GM23338 (cell line): Measurements from ENCODE around the gene FOXB2.

ENCODE experiments used
- CREB1 ChIP-seq: fragments of 250-450 bp; sonication (Bioruptor Pico); IDR thresholded peaks from 2 replicates; pipeline ENCODE4 v1.5.0; 2020; ENCODE audit warnings: low read depth, mild to moderate bottlenecking, moderate library complexity
- ETS1 ChIP-seq: IDR thresholded peaks from 2 replicates; pipeline ENCODE4 v1.6.1; 2016; ENCODE audit warnings: antibody characterized with exemption
- EZH2 ChIP-seq: fragments of 200-600 bp; sonication (generic); IDR thresholded peaks from one replicate; pipeline ENCODE4 v1.8.0; 2017; ENCODE audit warnings: antibody characterized with exemption, mild to moderate bottlenecking, low read depth; ENCODE audit not compliant: unreplicated experiment
- EZH2phosphoT487 ChIP-seq: fragments of 200-600 bp; sonication (generic); IDR thresholded peaks from one replicate; pipeline ENCODE4 v1.8.1; 2018; ENCODE audit warnings: antibody characterized with exemption; ENCODE audit not compliant: unreplicated experiment
- JUNB ChIP-seq: IDR thresholded peaks from one replicate; pipeline ENCODE4 v1.6.1; 2016; ENCODE audit warnings: antibody characterized with exemption; ENCODE audit not compliant: unreplicated experiment
- NANOG ChIP-seq: IDR thresholded peaks from 2 replicates; pipeline ENCODE4 v1.6.1; 2016; ENCODE audit warnings: antibody characterized with exemption, borderline replicate concordance
- POLR2AphosphoS5 ChIP-seq: IDR thresholded peaks from 2 replicates; pipeline ENCODE4 v1.6.1; 2016; ENCODE audit warnings: antibody characterized with exemption, low read depth
- STAT1 ChIP-seq: IDR thresholded peaks from one replicate; pipeline ENCODE4 v1.6.1; 2016; ENCODE audit warnings: antibody characterized with exemption; ENCODE audit not compliant: unreplicated experiment
- ZNF331 ChIP-seq: fragments of 250-450 bp; sonication (Bioruptor Pico); IDR thresholded peaks from 2 replicates; pipeline ENCODE4 v1.5.0; 2020; ENCODE audit warnings: low read depth, mild to moderate bottlenecking, moderate library complexity
- TF ChIP-seq, protein P1 (sequence below), 2 experiments: fragments of 200-600 bp in 1 of 2; sonication (generic) in 1 of 2; conservative IDR thresholded peaks; 2 replicates each; pipeline versions ENCODE4 v1.5.1 to v1.6.1; 2016 to 2017; ENCODE audit warnings: antibody characterized with exemption in 2 of 2, low read depth in 2 of 2, mild to moderate bottlenecking in 2 of 2, moderate library complexity in 1 of 2
- TF ChIP-seq, protein P2 (sequence below): IDR thresholded peaks from one replicate; pipeline ENCODE4 v1.6.1; 2018; ENCODE audit warnings: antibody characterized with exemption; ENCODE audit not compliant: unreplicated experiment
- TF ChIP-seq, protein P3 (sequence below): fragments of 250-450 bp; sonication (Bioruptor Pico); IDR thresholded peaks from 2 replicates; pipeline ENCODE4 v1.5.0; 2020; ENCODE audit warnings: mild to moderate bottlenecking, moderate library complexity

GRCh38 chr9:77063645-77064285 is 44.3 kb downstream of the FOXB2 start:
- TF ChIP-seq, protein P1, sequence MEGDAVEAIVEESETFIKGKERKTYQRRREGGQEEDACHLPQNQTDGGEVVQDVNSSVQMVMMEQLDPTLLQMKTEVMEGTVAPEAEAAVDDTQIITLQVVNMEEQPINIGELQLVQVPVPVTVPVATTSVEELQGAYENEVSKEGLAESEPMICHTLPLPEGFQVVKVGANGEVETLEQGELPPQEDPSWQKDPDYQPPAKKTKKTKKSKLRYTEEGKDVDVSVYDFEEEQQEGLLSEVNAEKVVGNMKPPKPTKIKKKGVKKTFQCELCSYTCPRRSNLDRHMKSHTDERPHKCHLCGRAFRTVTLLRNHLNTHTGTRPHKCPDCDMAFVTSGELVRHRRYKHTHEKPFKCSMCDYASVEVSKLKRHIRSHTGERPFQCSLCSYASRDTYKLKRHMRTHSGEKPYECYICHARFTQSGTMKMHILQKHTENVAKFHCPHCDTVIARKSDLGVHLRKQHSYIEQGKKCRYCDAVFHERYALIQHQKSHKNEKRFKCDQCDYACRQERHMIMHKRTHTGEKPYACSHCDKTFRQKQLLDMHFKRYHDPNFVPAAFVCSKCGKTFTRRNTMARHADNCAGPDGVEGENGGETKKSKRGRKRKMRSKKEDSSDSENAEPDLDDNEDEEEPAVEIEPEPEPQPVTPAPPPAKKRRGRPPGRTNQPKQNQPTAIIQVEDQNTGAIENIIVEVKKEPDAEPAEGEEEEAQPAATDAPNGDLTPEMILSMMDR (conservative IDR thresholded peaks at IDR 0.05; ENCODE audit: low read depth in 2 of 2): no peak
- TF ChIP-seq EZH2phosphoT487: no peak
- TF ChIP-seq EZH2: no peak
- TF ChIP-seq POLR2AphosphoS5: no peak
- TF ChIP-seq ETS1: no peak
- TF ChIP-seq JUNB: no peak
- no peak for TF ChIP-seq STAT1
- TF ChIP-seq CREB1 (CRISPR knock-in tag): no peak
- no peak for TF ChIP-seq NANOG
- TF ChIP-seq, protein P2, sequence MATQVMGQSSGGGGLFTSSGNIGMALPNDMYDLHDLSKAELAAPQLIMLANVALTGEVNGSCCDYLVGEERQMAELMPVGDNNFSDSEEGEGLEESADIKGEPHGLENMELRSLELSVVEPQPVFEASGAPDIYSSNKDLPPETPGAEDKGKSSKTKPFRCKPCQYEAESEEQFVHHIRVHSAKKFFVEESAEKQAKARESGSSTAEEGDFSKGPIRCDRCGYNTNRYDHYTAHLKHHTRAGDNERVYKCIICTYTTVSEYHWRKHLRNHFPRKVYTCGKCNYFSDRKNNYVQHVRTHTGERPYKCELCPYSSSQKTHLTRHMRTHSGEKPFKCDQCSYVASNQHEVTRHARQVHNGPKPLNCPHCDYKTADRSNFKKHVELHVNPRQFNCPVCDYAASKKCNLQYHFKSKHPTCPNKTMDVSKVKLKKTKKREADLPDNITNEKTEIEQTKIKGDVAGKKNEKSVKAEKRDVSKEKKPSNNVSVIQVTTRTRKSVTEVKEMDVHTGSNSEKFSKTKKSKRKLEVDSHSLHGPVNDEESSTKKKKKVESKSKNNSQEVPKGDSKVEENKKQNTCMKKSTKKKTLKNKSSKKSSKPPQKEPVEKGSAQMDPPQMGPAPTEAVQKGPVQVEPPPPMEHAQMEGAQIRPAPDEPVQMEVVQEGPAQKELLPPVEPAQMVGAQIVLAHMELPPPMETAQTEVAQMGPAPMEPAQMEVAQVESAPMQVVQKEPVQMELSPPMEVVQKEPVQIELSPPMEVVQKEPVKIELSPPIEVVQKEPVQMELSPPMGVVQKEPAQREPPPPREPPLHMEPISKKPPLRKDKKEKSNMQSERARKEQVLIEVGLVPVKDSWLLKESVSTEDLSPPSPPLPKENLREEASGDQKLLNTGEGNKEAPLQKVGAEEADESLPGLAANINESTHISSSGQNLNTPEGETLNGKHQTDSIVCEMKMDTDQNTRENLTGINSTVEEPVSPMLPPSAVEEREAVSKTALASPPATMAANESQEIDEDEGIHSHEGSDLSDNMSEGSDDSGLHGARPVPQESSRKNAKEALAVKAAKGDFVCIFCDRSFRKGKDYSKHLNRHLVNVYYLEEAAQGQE: no peak
- TF ChIP-seq, protein P3, sequence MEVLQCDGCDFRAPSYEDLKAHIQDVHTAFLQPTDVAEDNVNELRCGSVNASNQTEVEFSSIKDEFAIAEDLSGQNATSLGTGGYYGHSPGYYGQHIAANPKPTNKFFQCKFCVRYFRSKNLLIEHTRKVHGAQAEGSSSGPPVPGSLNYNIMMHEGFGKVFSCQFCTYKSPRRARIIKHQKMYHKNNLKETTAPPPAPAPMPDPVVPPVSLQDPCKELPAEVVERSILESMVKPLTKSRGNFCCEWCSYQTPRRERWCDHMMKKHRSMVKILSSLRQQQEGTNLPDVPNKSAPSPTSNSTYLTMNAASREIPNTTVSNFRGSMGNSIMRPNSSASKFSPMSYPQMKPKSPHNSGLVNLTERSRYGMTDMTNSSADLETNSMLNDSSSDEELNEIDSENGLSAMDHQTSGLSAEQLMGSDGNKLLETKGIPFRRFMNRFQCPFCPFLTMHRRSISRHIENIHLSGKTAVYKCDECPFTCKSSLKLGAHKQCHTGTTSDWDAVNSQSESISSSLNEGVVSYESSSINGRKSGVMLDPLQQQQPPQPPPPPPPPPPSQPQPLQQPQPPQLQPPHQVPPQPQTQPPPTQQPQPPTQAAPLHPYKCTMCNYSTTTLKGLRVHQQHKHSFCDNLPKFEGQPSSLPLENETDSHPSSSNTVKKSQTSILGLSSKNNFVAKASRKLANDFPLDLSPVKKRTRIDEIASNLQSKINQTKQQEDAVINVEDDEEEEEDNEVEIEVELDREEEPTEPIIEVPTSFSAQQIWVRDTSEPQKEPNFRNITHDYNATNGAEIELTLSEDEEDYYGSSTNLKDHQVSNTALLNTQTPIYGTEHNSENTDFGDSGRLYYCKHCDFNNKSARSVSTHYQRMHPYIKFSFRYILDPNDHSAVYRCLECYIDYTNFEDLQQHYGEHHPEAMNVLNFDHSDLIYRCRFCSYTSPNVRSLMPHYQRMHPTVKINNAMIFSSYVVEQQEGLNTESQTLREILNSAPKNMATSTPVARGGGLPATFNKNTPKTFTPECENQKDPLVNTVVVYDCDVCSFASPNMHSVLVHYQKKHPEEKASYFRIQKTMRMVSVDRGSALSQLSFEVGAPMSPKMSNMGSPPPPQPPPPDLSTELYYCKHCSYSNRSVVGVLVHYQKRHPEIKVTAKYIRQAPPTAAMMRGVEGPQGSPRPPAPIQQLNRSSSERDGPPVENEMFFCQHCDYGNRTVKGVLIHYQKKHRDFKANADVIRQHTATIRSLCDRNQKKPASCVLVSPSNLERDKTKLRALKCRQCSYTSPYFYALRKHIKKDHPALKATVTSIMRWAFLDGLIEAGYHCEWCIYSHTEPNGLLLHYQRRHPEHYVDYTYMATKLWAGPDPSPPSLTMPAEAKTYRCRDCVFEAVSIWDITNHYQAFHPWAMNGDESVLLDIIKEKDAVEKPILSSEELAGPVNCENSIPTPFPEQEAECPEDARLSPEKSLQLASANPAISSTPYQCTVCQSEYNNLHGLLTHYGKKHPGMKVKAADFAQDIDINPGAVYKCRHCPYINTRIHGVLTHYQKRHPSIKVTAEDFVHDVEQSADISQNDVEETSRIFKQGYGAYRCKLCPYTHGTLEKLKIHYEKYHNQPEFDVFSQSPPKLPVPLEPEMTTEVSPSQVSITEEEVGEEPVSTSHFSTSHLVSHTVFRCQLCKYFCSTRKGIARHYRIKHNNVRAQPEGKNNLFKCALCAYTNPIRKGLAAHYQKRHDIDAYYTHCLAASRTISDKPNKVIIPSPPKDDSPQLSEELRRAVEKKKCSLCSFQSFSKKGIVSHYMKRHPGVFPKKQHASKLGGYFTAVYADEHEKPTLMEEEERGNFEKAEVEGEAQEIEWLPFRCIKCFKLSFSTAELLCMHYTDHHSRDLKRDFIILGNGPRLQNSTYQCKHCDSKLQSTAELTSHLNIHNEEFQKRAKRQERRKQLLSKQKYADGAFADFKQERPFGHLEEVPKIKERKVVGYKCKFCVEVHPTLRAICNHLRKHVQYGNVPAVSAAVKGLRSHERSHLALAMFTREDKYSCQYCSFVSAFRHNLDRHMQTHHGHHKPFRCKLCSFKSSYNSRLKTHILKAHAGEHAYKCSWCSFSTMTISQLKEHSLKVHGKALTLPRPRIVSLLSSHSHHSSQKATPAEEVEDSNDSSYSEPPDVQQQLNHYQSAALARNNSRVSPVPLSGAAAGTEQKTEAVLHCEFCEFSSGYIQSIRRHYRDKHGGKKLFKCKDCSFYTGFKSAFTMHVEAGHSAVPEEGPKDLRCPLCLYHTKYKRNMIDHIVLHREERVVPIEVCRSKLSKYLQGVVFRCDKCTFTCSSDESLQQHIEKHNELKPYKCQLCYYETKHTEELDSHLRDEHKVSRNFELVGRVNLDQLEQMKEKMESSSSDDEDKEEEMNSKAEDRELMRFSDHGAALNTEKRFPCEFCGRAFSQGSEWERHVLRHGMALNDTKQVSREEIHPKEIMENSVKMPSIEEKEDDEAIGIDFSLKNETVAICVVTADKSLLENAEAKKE (CRISPR knock-in tag): no peak
- TF ChIP-seq ZNF331: no peak
